Measurements from ENCODE around the gene CA11.

CA11 gene

DNA sequence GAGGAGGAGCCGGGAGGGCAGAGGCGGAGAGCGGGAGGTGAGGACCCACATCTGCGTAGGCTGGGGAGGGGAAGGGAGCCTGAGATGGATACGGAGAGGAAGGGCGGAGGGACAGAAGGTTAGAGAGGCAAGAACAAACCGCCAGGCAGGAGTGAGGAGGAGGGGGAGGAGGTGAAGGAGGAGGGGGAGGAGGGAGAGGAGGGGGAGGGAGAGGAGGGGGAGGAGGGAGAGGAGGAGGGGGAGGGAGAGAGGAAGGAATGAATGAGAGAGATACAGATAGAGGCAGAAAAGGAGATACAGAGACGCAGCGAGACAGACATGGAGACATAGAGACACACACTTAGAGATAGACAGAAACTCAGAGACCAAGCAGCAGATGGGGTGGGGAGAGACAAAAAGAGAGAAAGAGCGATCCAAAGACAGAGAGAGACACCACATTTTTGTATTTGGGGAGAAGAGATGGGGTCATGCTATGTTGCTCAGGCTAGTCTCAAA is 782 bp upstream of the CA11 start:
- ChIA-PET POLR2A (interaction anchor here (0.6 to 1.0 kb wide), 2 partner anchors 28 to 37 kb away, joined by 5 read pairs; partner anchors contain the start of genes RPL18 and SPHK2), CTCF (interaction anchor here (0.6 to 3.1 kb wide), 9 partner anchors 10 to 324 kb away, joined by 3 to 23 read pairs (median 5); partner anchors contain the start of genes DBP and HSD17B14)
- DNase-seq (ENCODE audit: extremely low spot score): no peak
- TF ChIP-seq, protein P1, sequence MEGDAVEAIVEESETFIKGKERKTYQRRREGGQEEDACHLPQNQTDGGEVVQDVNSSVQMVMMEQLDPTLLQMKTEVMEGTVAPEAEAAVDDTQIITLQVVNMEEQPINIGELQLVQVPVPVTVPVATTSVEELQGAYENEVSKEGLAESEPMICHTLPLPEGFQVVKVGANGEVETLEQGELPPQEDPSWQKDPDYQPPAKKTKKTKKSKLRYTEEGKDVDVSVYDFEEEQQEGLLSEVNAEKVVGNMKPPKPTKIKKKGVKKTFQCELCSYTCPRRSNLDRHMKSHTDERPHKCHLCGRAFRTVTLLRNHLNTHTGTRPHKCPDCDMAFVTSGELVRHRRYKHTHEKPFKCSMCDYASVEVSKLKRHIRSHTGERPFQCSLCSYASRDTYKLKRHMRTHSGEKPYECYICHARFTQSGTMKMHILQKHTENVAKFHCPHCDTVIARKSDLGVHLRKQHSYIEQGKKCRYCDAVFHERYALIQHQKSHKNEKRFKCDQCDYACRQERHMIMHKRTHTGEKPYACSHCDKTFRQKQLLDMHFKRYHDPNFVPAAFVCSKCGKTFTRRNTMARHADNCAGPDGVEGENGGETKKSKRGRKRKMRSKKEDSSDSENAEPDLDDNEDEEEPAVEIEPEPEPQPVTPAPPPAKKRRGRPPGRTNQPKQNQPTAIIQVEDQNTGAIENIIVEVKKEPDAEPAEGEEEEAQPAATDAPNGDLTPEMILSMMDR (IDR thresholded peaks at IDR 0.05; ENCODE audit: control extremely low read depth, extremely low read depth, low read depth, missing control alignments): no peak

DNA sequence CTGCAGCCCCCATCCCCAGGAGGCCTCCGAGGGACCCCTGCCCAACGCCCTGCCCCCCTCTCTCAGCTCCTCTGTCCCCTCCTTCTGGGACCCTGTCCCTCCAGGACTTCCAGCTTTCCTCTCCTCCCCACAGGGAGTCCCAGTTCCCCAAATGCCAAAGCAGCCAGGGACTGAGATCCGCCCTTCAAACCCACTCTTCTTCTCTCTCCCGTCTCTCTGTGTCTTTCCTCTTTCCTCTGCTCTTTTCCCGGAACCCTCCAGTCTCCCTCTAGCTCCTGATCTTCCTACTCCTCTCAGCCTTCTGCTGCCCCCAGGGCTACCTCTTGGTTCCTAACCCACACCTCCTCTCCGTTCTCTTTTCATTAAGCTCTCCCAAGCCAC is 377 bp downstream of the CA11 start:
- ChIA-PET POLR2A (interaction anchor here (1.0 kb wide), 1 partner anchor 27 kb away, joined by 5 read pairs; the partner anchor contains the start of genes RPL18 and SPHK2), CTCF (interaction anchor here (0.7 to 3.1 kb wide), 27 partner anchors 10 to 325 kb away, joined by 3 to 23 read pairs (median 4); partner anchors contain the start of gene HSD17B14)
- TF ChIP-seq, protein P1 (IDR thresholded peaks at IDR 0.05; ENCODE audit: control extremely low read depth, extremely low read depth, low read depth, missing control alignments): no peak
- no peak for DNase-seq (ENCODE audit: extremely low spot score)

DNA sequence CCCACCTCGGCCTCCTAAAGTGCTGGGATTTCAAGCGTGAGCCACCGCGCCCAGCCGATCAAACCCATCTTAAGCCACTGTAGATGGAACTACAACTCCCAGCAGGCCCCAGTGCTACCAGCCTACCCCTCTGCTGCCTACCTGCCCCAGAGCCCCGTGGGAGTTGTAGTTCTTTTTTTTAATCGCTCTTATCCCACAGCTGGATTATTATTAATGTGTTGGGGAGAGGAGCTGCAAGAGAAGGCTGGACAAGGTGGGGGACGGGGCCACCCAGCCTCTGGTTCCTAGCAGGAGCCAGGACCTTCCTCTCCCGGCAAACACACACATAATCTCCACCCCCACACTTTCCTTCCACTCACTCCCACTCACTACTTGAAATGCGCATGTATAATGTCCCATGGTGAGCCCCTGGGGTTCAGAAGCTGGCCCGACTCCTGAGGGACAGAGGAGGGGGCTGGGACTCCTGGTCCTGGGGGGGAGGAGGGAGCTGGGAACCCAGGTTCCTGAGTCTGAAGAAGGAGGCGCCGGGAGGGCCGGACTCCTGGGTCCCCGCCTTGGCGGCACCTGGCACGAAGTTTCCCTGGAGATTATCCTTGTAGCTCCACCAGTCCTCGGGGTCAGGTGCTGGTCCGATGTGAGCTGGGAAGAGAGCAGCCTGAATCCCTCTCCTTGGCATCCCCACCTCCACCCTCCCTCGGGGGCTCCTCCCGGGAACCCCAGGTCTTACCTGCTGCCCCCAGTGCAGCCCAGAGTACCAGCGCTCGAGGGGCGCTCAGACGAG is 958 bp downstream of the CA11 start:
- CTCF ChIA-PET: interaction anchor here (0.7 to 3.1 kb wide), 24 partner anchors 11 to 326 kb away, joined by 3 to 23 read pairs (median 4); partner anchors contain the start of gene HSD17B14

DNA sequence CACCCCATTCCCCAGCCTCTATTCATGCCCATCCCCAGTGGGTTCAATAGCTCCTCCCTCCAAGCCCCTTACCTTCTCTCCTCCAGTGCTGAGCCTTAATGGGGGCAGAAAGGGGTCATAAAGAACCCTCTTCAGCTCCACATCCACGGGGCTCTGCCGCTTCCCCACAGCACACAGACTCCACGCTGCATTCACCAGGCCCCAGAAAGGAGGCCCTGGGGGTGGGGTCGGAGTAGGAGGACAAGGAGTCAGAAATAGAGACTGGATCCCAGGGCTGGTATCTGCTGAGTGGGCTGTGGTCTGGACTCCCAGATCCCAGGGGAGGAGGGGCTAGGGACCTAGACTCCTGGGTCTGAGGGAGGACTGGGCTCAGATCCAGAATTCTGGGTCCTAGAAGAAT is 1.6 kb downstream of the CA11 start:
- ChIA-PET POLR2A (no interaction called here), CTCF (interaction anchor here (1.9 to 3.1 kb wide), 2 partner anchors 55 to 198 kb away, joined by 4 to 20 read pairs; no protein-coding TSS in a partner anchor)
- no peak for DNase-seq (ENCODE audit: extremely low spot score)
- TF ChIP-seq, protein P1 (IDR thresholded peaks at IDR 0.05; ENCODE audit: control extremely low read depth, extremely low read depth, low read depth, missing control alignments): no peak

More for the DNA sequence above, 958 bp downstream of the CA11 start:
- POLR2A ChIA-PET: no interaction called here
- DNase-seq (ENCODE audit: extremely low spot score): peak; percentile 77
- TF ChIP-seq, protein P1 (IDR thresholded peaks at IDR 0.05; ENCODE audit: control extremely low read depth, extremely low read depth, low read depth, missing control alignments): no peak

DNA sequence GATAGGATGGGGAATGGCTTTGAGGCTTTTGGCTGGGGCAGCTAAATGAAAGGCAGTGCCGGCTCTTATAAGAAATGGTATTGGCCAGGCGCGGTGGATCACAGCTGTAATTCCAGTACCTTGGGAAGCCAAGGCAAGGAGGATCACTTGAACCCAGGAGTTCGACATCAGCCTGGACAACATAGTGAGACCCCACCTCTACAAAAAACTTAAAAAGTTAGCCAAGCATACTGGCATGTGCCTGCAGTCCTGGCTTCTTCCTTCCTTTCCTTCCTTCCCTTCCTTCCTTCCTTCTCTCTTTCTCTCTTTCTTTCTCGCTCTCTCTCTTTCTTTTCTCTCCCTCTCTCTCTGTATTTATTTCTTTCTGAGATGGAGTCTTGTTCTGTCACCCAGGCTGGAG is 3.1 kb downstream of the CA11 start:
- ChIA-PET POLR2A (no interaction called here), CTCF (no interaction called here)
- no peak for DNase-seq (ENCODE audit: extremely low spot score)
- TF ChIP-seq, protein P1 (IDR thresholded peaks at IDR 0.05; ENCODE audit: control extremely low read depth, extremely low read depth, low read depth, missing control alignments): no peak

DNA sequence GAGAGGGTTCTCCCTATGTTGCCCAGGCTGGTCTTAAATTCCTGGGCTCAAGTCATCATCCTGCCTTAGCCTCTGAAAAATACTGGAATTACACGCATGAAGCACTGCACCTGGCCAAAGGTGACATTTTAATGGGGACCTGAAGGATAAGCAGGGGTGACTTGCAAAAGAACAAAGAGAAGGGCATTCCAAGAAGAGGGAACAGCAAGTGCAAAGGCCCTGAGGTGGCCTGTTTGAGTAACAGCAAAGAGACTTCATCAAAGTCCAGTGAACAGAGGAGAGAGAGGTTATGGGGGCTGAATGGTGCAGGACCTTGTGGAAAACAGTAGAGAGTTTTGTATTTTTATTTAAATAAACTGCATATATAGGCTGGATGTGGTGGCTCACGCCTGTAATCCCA is 4.1 kb downstream of the CA11 start:
- TF ChIP-seq, protein P1 (IDR thresholded peaks at IDR 0.05; ENCODE audit: control extremely low read depth, extremely low read depth, low read depth, missing control alignments): no peak
- CTCF ChIA-PET: no interaction called here
- POLR2A ChIA-PET: interaction anchor here (0.6 kb wide), 1 partner anchor 276 kb away, joined by 3 read pairs; no protein-coding TSS in a partner anchor
- DNase-seq (ENCODE audit: extremely low spot score): no peak

All from GM10248 (cell line).